HepG2 (cell line): ENCODE results near the gene FAM9C.

Experiments
- ARID2 ChIP-seq: sonication (generic); formaldehyde crosslinking; IDR thresholded peaks from 2 replicates; pipeline ENCODE4 v1.8.1; 2022; ENCODE audit warnings: mild to moderate bottlenecking, missing genetic modification reagents, borderline replicate concordance
- MAFG ChIP-seq: sonication (generic); formaldehyde crosslinking; IDR thresholded peaks from 2 replicates; pipeline ENCODE4 v1.5.1; 2020; ENCODE audit warnings: mild to moderate bottlenecking, missing genetic modification reagents
- MYC ChIP-seq: sonication (generic); formaldehyde crosslinking; IDR thresholded peaks from 2 replicates; pipeline ENCODE4 v1.9.0; 2021; ENCODE audit warnings: missing genetic modification reagents, borderline replicate concordance
- TCF12 ChIP-seq, 2 experiments: fragments of 450-650 bp in 1 of 2; sonication (generic) in 1 of 2; formaldehyde crosslinking in 1 of 2; IDR thresholded peaks; 2 replicates each; pipeline versions ENCODE4 v1.6.1 to v1.8.0; 2017 to 2022; ENCODE audit warnings: antibody characterized with exemption in 1 of 2, mild to moderate bottlenecking in 1 of 2, missing genetic modification reagents in 1 of 2, moderate library complexity in 1 of 2
- TOE1 ChIP-seq: sonication (generic); formaldehyde crosslinking; IDR thresholded peaks from 2 replicates; pipeline ENCODE4 v1.4.0; 2020; ENCODE audit warnings: mild to moderate bottlenecking, missing genetic modification reagents
- ZFP36 ChIP-seq: fragments of 150-350 bp; IDR thresholded peaks from 2 replicates; pipeline ENCODE4 v1.6.1; 2018; ENCODE audit warnings: borderline replicate concordance, low read length, low read depth; ENCODE audit not compliant: partially characterized antibody
- ZNF547 ChIP-seq: sonication (generic); formaldehyde crosslinking; IDR thresholded peaks from 2 replicates; pipeline ENCODE4 v1.5.1; 2020; ENCODE audit warnings: mild to moderate bottlenecking, missing genetic modification reagents
- ZNF569 ChIP-seq: sonication (generic); formaldehyde crosslinking; IDR thresholded peaks from 2 replicates; pipeline ENCODE4 v1.5.0; 2020; ENCODE audit warnings: mild to moderate bottlenecking, missing genetic modification reagents, moderate library complexity, borderline replicate concordance
- ZNF629 ChIP-seq: sonication (generic); formaldehyde crosslinking; conservative IDR thresholded peaks from 2 replicates; pipeline ENCODE4 v1.5.0; 2020; ENCODE audit warnings: missing genetic modification reagents
- TF ChIP-seq, protein P1 (sequence below): sonication (generic); formaldehyde crosslinking; IDR thresholded peaks from 2 replicates; pipeline ENCODE4 v1.5.0; 2020; ENCODE audit warnings: missing genetic modification reagents, mild to moderate bottlenecking, borderline replicate concordance

DNA sequence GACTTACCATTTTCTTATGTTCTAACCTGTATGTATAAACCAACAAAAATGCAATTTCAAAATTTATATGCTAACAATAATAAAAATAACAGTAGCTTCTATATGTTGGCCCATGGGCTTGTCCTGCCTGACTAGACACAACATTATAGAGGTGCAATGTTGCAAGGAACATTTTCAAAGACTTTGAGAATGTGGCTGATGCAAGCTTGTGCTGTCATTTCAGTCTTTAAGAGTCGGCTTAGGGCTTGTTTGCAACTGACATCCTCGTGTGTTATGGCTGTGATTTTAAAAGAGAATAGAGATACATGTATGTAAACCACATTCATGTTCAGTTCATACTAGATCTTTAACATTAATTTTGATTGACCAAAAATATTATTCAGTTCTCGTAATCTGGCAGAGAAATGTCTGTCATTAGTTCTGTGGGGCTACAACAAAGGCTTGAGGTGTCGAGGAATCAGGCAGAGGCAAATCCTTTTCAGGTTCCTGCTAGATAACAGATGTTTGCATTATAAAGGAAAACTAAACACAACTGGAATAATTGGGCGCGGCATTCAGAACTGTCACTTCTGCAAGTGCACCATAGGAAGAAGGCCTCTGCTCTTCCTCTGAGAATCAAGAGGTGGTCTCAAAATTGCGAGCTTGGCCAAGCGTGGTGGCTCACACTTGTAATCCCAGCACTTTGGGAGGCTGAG lies 56.4 kb downstream of the FAM9C start:
- TF ChIP-seq ZNF629 (CRISPR knock-in tag) (no peak), ZNF569 (CRISPR knock-in tag) (no peak), TCF12 (IDR thresholded peaks at IDR 0.05) (no peak), TCF12 (CRISPR knock-in tag; IDR thresholded peaks at IDR 0.05) (no peak), ZNF547 (CRISPR knock-in tag) (no peak), MAFG (CRISPR knock-in tag) (no peak), MYC (CRISPR knock-in tag) (no peak), ARID2 (CRISPR knock-in tag) (no peak), ZFP36 (no peak), TOE1 (CRISPR knock-in tag) (no peak)
- TF ChIP-seq, protein P1, sequence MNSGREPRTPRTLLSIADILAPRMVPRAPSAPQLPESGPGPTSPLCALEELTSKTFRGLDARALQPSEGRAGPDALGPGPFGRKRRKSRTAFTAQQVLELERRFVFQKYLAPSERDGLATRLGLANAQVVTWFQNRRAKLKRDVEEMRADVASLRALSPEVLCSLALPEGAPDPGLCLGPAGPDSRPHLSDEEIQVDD (CRISPR knock-in tag): no peak
